Testis (tissue), 2 donors: Measurements from ENCODE around the gene P4HTM.

Experiments used
- CTCF ChIP-seq, 3 experiments: fragments of 450-650 bp in 2 of 3; fragments of 200-600 bp in 1 of 3; sonication (generic) in 1 of 3; IDR thresholded peaks; one replicate each; pipeline ENCODE4 v1.5.1; 2016 to 2019; ENCODE audit warnings: antibody characterized with exemption in 3 of 3, mild to moderate bottlenecking in 2 of 3, moderate library complexity in 1 of 3
- POLR2A ChIP-seq: fragments of 450-650 bp; IDR thresholded peaks from one replicate; pipeline ENCODE4 v1.6.1; 2017; ENCODE audit warnings: antibody characterized with exemption, mild to moderate bottlenecking, moderate library complexity

DNA sequence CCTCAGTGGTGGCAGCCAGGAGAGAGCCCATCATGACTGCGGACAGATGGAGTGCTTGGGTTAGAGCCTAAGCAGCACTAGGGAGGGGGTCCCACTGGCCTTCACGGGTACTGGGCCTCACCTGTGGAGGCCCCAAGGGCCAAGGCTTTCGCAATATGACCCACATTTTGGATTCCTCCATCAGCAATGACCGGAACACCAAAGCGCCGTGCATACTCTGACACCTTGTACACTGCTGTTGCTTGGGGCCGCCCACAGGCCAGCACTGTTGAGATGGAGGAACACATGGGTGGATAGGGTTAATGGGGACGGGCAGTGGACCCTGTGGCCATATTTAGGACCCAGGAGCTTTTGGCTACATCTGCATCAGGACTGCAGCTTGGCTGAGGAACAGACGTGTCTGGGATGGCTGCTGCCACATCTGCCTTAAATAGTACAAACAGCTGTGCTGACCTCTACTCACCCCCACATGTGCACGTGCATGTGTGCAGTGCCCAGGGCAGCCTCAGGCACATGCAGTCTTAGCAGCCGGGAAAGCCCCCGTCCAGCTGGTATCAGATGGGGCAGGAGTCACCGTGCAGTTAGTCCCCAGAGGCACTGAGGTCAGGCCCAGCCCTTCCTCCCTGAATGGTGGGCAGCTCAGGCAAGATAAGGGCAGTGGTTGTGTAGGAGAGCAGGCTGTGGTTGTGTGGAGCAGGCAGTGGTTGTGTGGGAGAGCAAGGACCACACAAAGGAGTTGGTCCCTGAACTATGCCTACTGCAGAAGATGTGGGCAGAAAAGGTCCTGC is 35.2 kb downstream of the P4HTM start:
- TF ChIP-seq CTCF (IDR thresholded peaks at IDR 0.05) (no peak), POLR2A (no peak)
